Measurements from ENCODE around the gene ERICH4. TPM values are rescaled to one million over a fixed set of nuclear protein-coding genes. Genes with fewer than 3 reads are reported as not detected.

ERICH4 gene
- total and polyA plus RNA-seq, 9 of the 15 experiments (the other 6 are each of a cell fraction or from before 2014, with no cell fraction given), result not detected

DNA sequence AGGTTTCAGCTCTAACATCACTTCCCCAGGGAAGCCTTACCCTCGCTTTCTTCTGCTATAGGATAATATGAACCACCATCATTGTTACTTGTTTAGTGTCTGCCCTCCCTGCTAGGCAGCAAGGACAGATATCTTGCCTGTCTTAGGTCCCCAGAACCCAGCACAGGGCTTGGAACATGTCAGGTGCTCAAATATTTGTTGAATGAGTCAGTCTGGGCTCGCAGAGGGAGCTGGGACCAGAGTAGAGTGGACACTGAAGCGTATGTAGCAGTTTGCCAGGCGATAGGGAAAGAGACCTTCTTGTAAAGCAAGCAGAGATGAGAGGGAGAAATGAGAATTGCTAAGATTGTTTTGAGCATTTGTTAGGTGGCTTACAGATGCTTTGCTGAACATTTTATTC lies 33.7 kb upstream of the ERICH4 start:
- no peaks in the 10 kb centered on the region for H3K9me1 ChIP-seq (ENCODE audit: control insufficient read depth, insufficient read depth, low read length)
- no peaks in the 10 kb centered on the region for H3K27me3 ChIP-seq (ENCODE audit: control insufficient read depth in 2 of 2, insufficient read depth in 2 of 2, low read length in 2 of 2)
- H3K4me3 ChIP-seq, result no peak overlapping the region
- peaks cover 7 to 12% of the 10 kb centered on the region in 2 experiments; a peak in 4 of 5 replicates for H3K4me1 ChIP-seq (replicated peaks in 1 of 2; ENCODE audit: control insufficient read depth in 2 of 2, insufficient read depth in 2 of 2, low read length in 2 of 2)
- FAIRE-seq (peak; percentile 63), ATAC-seq (peak; percentile 53), DNase-seq (ENCODE audit: extremely low read depth in 1 of 4, low spot score in 3 of 4) (peak in 2 of 4 experiments; percentile 22 to 49)
- H3K9ac ChIP-seq (ENCODE audit: insufficient read depth in 1 of 2, low read depth in 2 of 2, low read length in 2 of 2), result no peak overlapping the region; a peak in 1 of 4 replicates
- ChIA-PET CTCF (ENCODE audit: low intra/inter-chr PET ratio) (no interaction called here), POLR2A (interaction anchor here (1.8 to 2.4 kb wide), 2 partner anchors 11 to 19 kb away, joined by 6 to 11 read pairs; partner anchors contain the start of gene B3GNT8)
- H3K79me2 ChIP-seq (ENCODE audit: control insufficient read depth, insufficient read depth, low read length), result no peaks in the 10 kb centered on the region
- H2AFZ ChIP-seq (ENCODE audit: low read depth, low read length), result no peak overlapping the region
- H3K9me3 ChIP-seq (replicated peaks; ENCODE audit: control insufficient read depth, insufficient read depth, low read depth, low read length), result no peaks in the 10 kb centered on the region
- peaks cover 20% of the 10 kb centered on the region; the same call in 1 of the 3 replicates for H3K36me3 ChIP-seq (ENCODE audit: control insufficient read depth, insufficient read depth, low read length)
- TF ChIP-seq L3MBTL2 (IDR thresholded peaks at IDR 0.05) (0 out of 2 replicates have a peak, but pooled peaks have one; percentile 34), DACH1 (IDR thresholded peaks at IDR 0.05; ENCODE audit: partially characterized antibody) (no peak), FOSL1 (tag; conservative IDR thresholded peaks at IDR 0.05) (peak; percentile 79), SMARCE1 (IDR thresholded peaks at IDR 0.05) (0 out of 2 replicates have a peak, but pooled peaks have one; percentile 14), CTBP1 (IDR thresholded peaks at IDR 0.05; ENCODE audit: borderline replicate concordance) (peak; percentile 42; the same call in 1 of the 2 replicates), FOS (IDR thresholded peaks at IDR 0.05; ENCODE audit: extremely low read depth, insufficient read length) (no peak), JUN (IDR thresholded peaks at IDR 0.05; ENCODE audit: borderline replicate concordance, low read depth, low read length) (peak; percentile 59), JUN (CRISPR knock-in tag; IDR thresholded peaks at IDR 0.05; ENCODE audit: borderline replicate concordance) (no peak), DPF2 (IDR thresholded peaks at IDR 0.05) (0 out of 2 replicates have a peak, but pooled peaks have one; percentile 25), RFX1 (IDR thresholded peaks at IDR 0.05) (no peak), JUND (IDR thresholded peaks at IDR 0.05; ENCODE audit: borderline replicate concordance, low read depth, low read length) (peak; percentile 87), JUND (tag; IDR thresholded peaks at IDR 0.05; ENCODE audit: borderline replicate concordance, low read depth, low read length) (peak; percentile 84; the same call in 2 of the 3 replicates), MEF2D (tag; conservative IDR thresholded peaks at IDR 0.05; ENCODE audit: low read depth) (no peak), ARID2 (IDR thresholded peaks at IDR 0.05) (no peak), TEAD1 (CRISPR knock-in tag; IDR thresholded peaks at IDR 0.05) (0 out of 4 replicates have a peak, but pooled peaks of 1 of the 2 experiments have one; percentile 48), MAFK (IDR thresholded peaks at IDR 0.05; ENCODE audit: low read length) (no peak)
- TF ChIP-seq, protein P1, sequence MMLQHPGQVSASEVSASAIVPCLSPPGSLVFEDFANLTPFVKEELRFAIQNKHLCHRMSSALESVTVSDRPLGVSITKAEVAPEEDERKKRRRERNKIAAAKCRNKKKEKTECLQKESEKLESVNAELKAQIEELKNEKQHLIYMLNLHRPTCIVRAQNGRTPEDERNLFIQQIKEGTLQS (IDR thresholded peaks at IDR 0.05), result peak; percentile 69
- TF ChIP-seq, protein P1 (CRISPR knock-in tag; conservative IDR thresholded peaks at IDR 0.05), result no peak
- TF ChIP-seq, protein P2, sequence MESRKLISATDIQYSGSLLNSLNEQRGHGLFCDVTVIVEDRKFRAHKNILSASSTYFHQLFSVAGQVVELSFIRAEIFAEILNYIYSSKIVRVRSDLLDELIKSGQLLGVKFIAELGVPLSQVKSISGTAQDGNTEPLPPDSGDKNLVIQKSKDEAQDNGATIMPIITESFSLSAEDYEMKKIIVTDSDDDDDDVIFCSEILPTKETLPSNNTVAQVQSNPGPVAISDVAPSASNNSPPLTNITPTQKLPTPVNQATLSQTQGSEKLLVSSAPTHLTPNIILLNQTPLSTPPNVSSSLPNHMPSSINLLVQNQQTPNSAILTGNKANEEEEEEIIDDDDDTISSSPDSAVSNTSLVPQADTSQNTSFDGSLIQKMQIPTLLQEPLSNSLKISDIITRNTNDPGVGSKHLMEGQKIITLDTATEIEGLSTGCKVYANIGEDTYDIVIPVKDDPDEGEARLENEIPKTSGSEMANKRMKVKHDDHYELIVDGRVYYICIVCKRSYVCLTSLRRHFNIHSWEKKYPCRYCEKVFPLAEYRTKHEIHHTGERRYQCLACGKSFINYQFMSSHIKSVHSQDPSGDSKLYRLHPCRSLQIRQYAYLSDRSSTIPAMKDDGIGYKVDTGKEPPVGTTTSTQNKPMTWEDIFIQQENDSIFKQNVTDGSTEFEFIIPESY (CRISPR knock-in tag; IDR thresholded peaks at IDR 0.05), result no peak
- WGBS (ENCODE audit: insufficient coverage, low coverage, missing lambda C conversion rate), result 27% methylated on average over 4 of the region's 4 CpGs
- H3K27ac ChIP-seq (ENCODE audit: extremely low read depth, low read depth, low read length), result 0 out of 3 replicates have a peak overlapping the region, but pooled peaks have one; percentile 25
- intact Hi-C loops (cut with micrococcal nuclease), result no loop called here
- peak overlapping the region; percentile 16; the same call in 1 of the 2 replicates for H3K4me2 ChIP-seq (ENCODE audit: insufficient read depth, low read length)
- in situ Hi-C loops (cut with MboI), result no loop called here
- no peaks in the 10 kb centered on the region for H4K20me1 ChIP-seq (replicated peaks; ENCODE audit: control insufficient read depth, insufficient read depth, low read length)
- no TSS peak for BruUV-seq (replicated peaks)
